ENCODE measurements around the gene AQR.

AQR gene

GRCh38 chr15:34855893-34856292 is 113.6 kb downstream of the AQR start:
- H3K27ac ChIP-seq (ENCODE audit: low read depth, low read length): no peak overlapping the region
- H3K79me2 ChIP-seq (ENCODE audit: control insufficient read depth, low read length): no peaks in the 10 kb centered on the region
- no peaks in the 10 kb centered on the region for H3K27me3 ChIP-seq (ENCODE audit: control insufficient read depth, low read length)
- H3K36me3 ChIP-seq (ENCODE audit: control insufficient read depth, low read length): peaks cover 59% of the 10 kb centered on the region
- peaks cover 28% of the 10 kb centered on the region for H3K4me1 ChIP-seq (ENCODE audit: control insufficient read depth, low read length)
- no peak overlapping the region for H3K4me3 ChIP-seq (ENCODE audit: low read length)
- H4K20me1 ChIP-seq (ENCODE audit: control insufficient read depth, insufficient read depth, low read depth, low read length): no peaks in the 10 kb centered on the region
- H3K9me2 ChIP-seq (replicated peaks; ENCODE audit: control insufficient read depth, low read length): no peaks in the 10 kb centered on the region
- no peaks in the 10 kb centered on the region for H3F3A ChIP-seq (ENCODE audit: control insufficient read depth, insufficient read depth)
- no peaks in the 10 kb centered on the region for H3K9me3 ChIP-seq (ENCODE audit: control insufficient read depth, insufficient read depth, low read length)
- TF ChIP-seq CTCF (IDR thresholded peaks at IDR 0.05; ENCODE audit: low read depth, low read length, poor library complexity, severe bottlenecking) (no peak), EZH2phosphoT487 (IDR thresholded peaks at IDR 0.05; ENCODE audit: borderline replicate concordance, low read length) (no peak)
- H3K4me2 ChIP-seq (ENCODE audit: low read length): no peak overlapping the region

GRCh38 chr15:34855413-34855812 is 114.1 kb downstream of the AQR start:
- no peak for TF ChIP-seq EZH2phosphoT487 (IDR thresholded peaks at IDR 0.05; ENCODE audit: borderline replicate concordance, low read length)
- no peak for TF ChIP-seq CTCF (IDR thresholded peaks at IDR 0.05; ENCODE audit: low read depth, low read length, poor library complexity, severe bottlenecking)
- Histone ChIP-seq H3F3A (ENCODE audit: control insufficient read depth, insufficient read depth) (no peaks in the 10 kb centered on the region), H3K4me3 (ENCODE audit: low read length) (no peak overlapping the region), H3K4me2 (ENCODE audit: low read length) (no peak overlapping the region), H3K79me2 (ENCODE audit: control insufficient read depth, low read length) (no peaks in the 10 kb centered on the region), H4K20me1 (ENCODE audit: control insufficient read depth, insufficient read depth, low read depth, low read length) (no peaks in the 10 kb centered on the region), H3K9me3 (ENCODE audit: control insufficient read depth, insufficient read depth, low read length) (no peaks in the 10 kb centered on the region), H3K27ac (ENCODE audit: low read depth, low read length) (no peak overlapping the region), H3K36me3 (ENCODE audit: control insufficient read depth, low read length) (peaks cover 55% of the 10 kb centered on the region), H3K4me1 (ENCODE audit: control insufficient read depth, low read length) (peaks cover 31% of the 10 kb centered on the region), H3K27me3 (ENCODE audit: control insufficient read depth, low read length) (no peaks in the 10 kb centered on the region), H3K9me2 (replicated peaks; ENCODE audit: control insufficient read depth, low read length) (no peaks in the 10 kb centered on the region)

GRCh38 chr15:34854232-34854631 is 115.3 kb downstream of the AQR start:
- peaks cover 45% of the 10 kb centered on the region for H3K36me3 ChIP-seq (ENCODE audit: control insufficient read depth, low read length)
- no peaks in the 10 kb centered on the region for H3K9me3 ChIP-seq (ENCODE audit: control insufficient read depth, insufficient read depth, low read length)
- TF ChIP-seq CTCF (IDR thresholded peaks at IDR 0.05; ENCODE audit: low read depth, low read length, poor library complexity, severe bottlenecking): no peak
- TF ChIP-seq EZH2phosphoT487 (IDR thresholded peaks at IDR 0.05; ENCODE audit: borderline replicate concordance, low read length): no peak
- no peaks in the 10 kb centered on the region for H4K20me1 ChIP-seq (ENCODE audit: control insufficient read depth, insufficient read depth, low read depth, low read length)
- H3F3A ChIP-seq (ENCODE audit: control insufficient read depth, insufficient read depth): no peaks in the 10 kb centered on the region
- no peaks in the 10 kb centered on the region for H3K27me3 ChIP-seq (ENCODE audit: control insufficient read depth, low read length)
- peaks cover 31% of the 10 kb centered on the region for H3K4me1 ChIP-seq (ENCODE audit: control insufficient read depth, low read length)
- no peak overlapping the region for H3K4me3 ChIP-seq (ENCODE audit: low read length)
- no peak overlapping the region for H3K4me2 ChIP-seq (ENCODE audit: low read length)
- H3K27ac ChIP-seq (ENCODE audit: low read depth, low read length): no peak overlapping the region
- no peaks in the 10 kb centered on the region for H3K9me2 ChIP-seq (replicated peaks; ENCODE audit: control insufficient read depth, low read length)
- no peaks in the 10 kb centered on the region for H3K79me2 ChIP-seq (ENCODE audit: control insufficient read depth, low read length)
